Testis (tissue), 3 donors: ENCODE data around the gene GBE1. TPM values are rescaled to one million over a fixed set of nuclear protein-coding genes. Genes with fewer than 3 reads are reported as not detected.

ENCODE experiments used
- DNase-seq: peaks from one replicate; pipeline ENCODE4 v3.0.0-alpha.2; 2019
- H3K27ac ChIP-seq, 2 donors: fragments of 200-600 bp; sonication (generic); one replicate each; pipeline ENCODE4 v1.5.1; 2019
- H3K27me3 ChIP-seq: fragments of 200-600 bp; sonication (generic); one replicate; pipeline ENCODE4 v1.5.1; 2019
- H3K36me3 ChIP-seq: fragments of 200-600 bp; sonication (generic); one replicate; pipeline ENCODE4 v1.5.1; 2017; ENCODE audit warnings: low read depth; ENCODE audit errors: missing control alignments
- H3K4me1 ChIP-seq: fragments of 200-600 bp; sonication (generic); one replicate; pipeline ENCODE4 v1.5.1; 2019
- H3K4me3 ChIP-seq, 2 donors: fragments of 200-600 bp; sonication (generic); one replicate each; pipeline ENCODE4 v1.5.1; 2017 to 2019
- H3K9me3 ChIP-seq: fragments of 200-600 bp; sonication (generic); one replicate; pipeline ENCODE4 v1.5.1; 2017
- CTCF ChIP-seq, 3 experiments: fragments of 450-650 bp in 2 of 3; fragments of 200-600 bp in 1 of 3; sonication (generic) in 1 of 3; IDR thresholded peaks; one replicate each; pipeline ENCODE4 v1.5.1; 2016 to 2019; ENCODE audit warnings: antibody characterized with exemption in 3 of 3, mild to moderate bottlenecking in 2 of 3, moderate library complexity in 1 of 3
- POLR2A ChIP-seq: fragments of 450-650 bp; IDR thresholded peaks from one replicate; pipeline ENCODE4 v1.6.1; 2017; ENCODE audit warnings: antibody characterized with exemption, mild to moderate bottlenecking, moderate library complexity
- WGBS, 2 donors: methylation state at CpG; one replicate each; pipeline ENCODE4 v1.1.5; 2018; 5-methylcytosine and 5-hydroxymethylcytosine counted together
- intact Hi-C: fragments of 100-400 bp; cut with DNase I; formaldehyde crosslinking; loops from one replicate; pipeline ENCODE4 v1.15.1; 2023; ENCODE audit warnings: low total_unique reads
- polyA plus RNA-seq: library from polyadenylated mRNA; stranded (reverse); fragments of 350-450 nt; fragmentation: Illumina TruSeq; extraction: RNeasy Lipid Tissue Mini Kit (QIAGEN cat#74804); gene quantifications from one replicate; pipeline ENCODE4 v1.2.3, GENCODE V29; 2014; ENCODE audit warnings: low read depth, low replicate concordance; ENCODE audit not compliant: insufficient read depth
- total RNA-seq, 2 donors: library from RNA; depleted of rRNA; stranded (reverse); fragments of >200 nt; gene quantifications; one replicate each; pipeline ENCODE4 v1.2.3, GENCODE V29; 2016

Gene GBE1
- total and polyA plus RNA-seq, 3 donors from 2014 or later, result 14.1 to 23.5 (median 19.4) TPM

GRCh38 chr3:81585056-81585455, 176.4 kb downstream of the GBE1 start:
- Histone ChIP-seq H3K9me3 (no peaks in the 10 kb centered on the region), H3K4me3 (no peak overlapping the region), H3K4me1 (no peaks in the 10 kb centered on the region), H3K27me3 (no peaks in the 10 kb centered on the region), H3K36me3 (no peaks in the 10 kb centered on the region), H3K27ac (no peak overlapping the region)
- WGBS, 2 donors, result 93 to 97% methylated on average over 2 of the region's 2 CpGs
- no peak for TF ChIP-seq POLR2A
- TF ChIP-seq CTCF (IDR thresholded peaks at IDR 0.05), result no peak
- intact Hi-C loops, result no loop called here
- DNase-seq, result no peak

DNA sequence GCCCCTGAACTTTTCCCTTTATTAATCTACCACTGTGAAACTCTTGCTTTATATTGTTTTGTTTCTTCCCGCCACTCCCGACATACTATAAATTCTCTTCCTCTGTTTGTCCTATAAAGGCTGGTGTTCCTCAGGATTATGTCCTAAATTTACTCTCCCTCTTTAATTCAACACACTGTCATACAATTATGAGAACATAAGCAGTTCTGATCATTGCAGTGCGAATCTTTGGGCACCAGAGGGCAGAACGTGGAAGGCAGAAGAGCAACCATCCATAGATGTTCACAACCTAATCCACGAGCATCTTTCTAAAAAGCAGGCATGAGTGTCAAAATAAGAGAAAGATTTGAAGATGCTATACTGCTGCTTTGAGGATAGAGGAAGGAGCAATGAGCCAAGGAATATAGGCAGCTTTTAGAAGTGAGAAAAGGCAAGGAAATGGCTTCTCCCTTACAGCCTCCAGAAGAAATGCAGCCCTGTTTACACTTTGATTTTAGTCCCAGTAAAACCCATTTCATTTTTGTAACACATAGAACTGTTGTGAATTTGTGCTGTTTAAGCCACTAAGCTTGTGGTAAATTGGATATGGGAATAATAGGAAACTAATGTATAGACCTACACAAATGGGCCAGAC, 179.4 kb downstream of the GBE1 start:
- peak; percentile 59 for DNase-seq
- Histone ChIP-seq H3K9me3 (no peaks in the 10 kb centered on the region), H3K36me3 (no peaks in the 10 kb centered on the region), H3K27ac (no peak overlapping the region), H3K4me1 (no peaks in the 10 kb centered on the region), H3K27me3 (no peaks in the 10 kb centered on the region), H3K4me3 (no peak overlapping the region)
- 64 to 69% methylated on average over 5 of the region's 5 CpGs for WGBS, 2 donors
- intact Hi-C loops, result no loop called here
- TF ChIP-seq CTCF (IDR thresholded peaks at IDR 0.05), result peak in 2 of 3 experiments; percentile 30 to 36
- no peak for TF ChIP-seq POLR2A

- WGBS, 2 donors, result 57 to 58% methylated on average over 5 of the region's 5 CpGs
- intact Hi-C loops, result no loop called here
- no peaks in the 10 kb centered on the region for H3K4me1 ChIP-seq
- no peak overlapping the region for H3K27ac ChIP-seq
- H3K9me3 ChIP-seq, result no peaks in the 10 kb centered on the region
- TF ChIP-seq CTCF (IDR thresholded peaks at IDR 0.05), result no peak
- TF ChIP-seq POLR2A, result no peak
- no peaks in the 10 kb centered on the region for H3K36me3 ChIP-seq
- H3K27me3 ChIP-seq, result no peaks in the 10 kb centered on the region
- DNase-seq, result no peak
- H3K4me3 ChIP-seq, result no peak overlapping the region
Observed at GRCh38 chr3:81580355-81580754, 181.1 kb downstream of the GBE1 start.

DNA sequence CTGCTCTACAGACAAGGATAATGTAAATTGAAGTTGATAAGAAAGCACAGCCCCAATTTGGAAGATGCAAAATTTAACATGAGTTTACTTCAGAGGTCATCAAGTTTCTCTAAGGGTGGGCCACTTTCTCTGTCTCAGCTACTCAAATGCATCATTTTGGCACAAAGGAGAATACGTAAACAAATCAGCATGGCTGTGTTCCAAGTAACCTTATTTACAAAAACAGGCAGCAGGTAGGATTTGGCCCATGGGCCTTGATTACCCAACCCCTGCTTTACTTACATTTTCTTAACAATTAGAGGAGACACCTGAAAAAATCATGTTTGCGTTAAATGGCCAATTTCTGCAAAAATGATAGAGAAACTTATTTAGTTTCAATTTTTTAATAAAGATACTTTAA, 181.7 kb downstream of the GBE1 start:
- H3K9me3 ChIP-seq, result no peaks in the 10 kb centered on the region
- H3K4me1 ChIP-seq, result no peaks in the 10 kb centered on the region
- no peaks in the 10 kb centered on the region for H3K36me3 ChIP-seq
- no peak for DNase-seq
- TF ChIP-seq CTCF (IDR thresholded peaks at IDR 0.05) (no peak), POLR2A (no peak)
- 93 to 96% methylated on average over 2 of the region's 2 CpGs for WGBS, 2 donors
- no peak overlapping the region for H3K27ac ChIP-seq
- no peaks in the 10 kb centered on the region for H3K27me3 ChIP-seq
- no peak overlapping the region for H3K4me3 ChIP-seq
- intact Hi-C loops, result no loop called here

DNA sequence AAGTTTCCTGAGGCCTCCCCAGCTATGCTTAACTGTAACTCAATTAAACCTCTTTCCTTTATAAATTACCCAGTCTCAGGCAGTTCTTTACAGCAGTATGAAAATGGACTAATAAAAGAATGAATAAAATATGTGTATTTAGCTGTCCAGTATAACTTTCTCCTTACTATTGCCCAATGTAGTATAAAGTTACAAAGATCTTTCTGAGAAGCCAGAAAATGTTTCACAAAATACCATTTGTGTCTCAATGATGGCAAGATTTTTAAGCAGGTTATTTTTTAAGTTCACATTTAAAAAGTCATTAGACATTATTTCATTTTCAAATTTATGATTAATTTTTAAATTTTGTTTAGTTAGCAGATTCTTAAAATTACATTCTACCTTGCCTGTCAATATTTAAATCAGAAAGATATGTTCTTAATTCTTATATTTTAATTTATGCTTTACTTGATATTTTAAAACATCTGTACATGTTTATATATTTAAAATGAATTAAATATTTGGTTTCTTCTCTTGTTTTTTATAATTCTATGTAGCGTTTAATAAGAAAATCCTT, 189.2 kb downstream of the GBE1 start:
- Histone ChIP-seq H3K4me3 (no peak overlapping the region), H3K27ac (no peak overlapping the region), H3K9me3 (no peaks in the 10 kb centered on the region), H3K36me3 (no peaks in the 10 kb centered on the region), H3K27me3 (no peaks in the 10 kb centered on the region), H3K4me1 (no peaks in the 10 kb centered on the region)
- intact Hi-C loops, result no loop called here
- no peak for TF ChIP-seq CTCF (IDR thresholded peaks at IDR 0.05)
- DNase-seq, result no peak
- WGBS, 2 donors, result 91 to 98% methylated on average over 1 of the region's 1 CpG
